Spleen (tissue), 7 donors: Measurements from ENCODE around the gene PROCA1.

Experiments used
- CTCF ChIP-seq, 11 experiments: fragments of 200-600 bp in 7 of 11; fragments of 450-650 bp in 4 of 11; sonication (generic) in 4 of 11; IDR thresholded peaks in 8 of 11; conservative IDR thresholded peaks in 3 of 11; 1 replicate in 7 of 11; 2 replicates in 4 of 11; pipeline versions ENCODE4 v1.4.0 to v1.8.0; 2016 to 2021; ENCODE audit warnings: antibody characterized with exemption in 11 of 11, inconsistent platforms in 4 of 11, mild to moderate bottlenecking in 1 of 11
- POLR2A ChIP-seq, 3 donors: fragments of 450-650 bp; IDR thresholded peaks; one replicate each; pipeline ENCODE4 v1.5.1; 2017; ENCODE audit warnings: antibody characterized with exemption in 3 of 3, mild to moderate bottlenecking in 1 of 3
- POLR2AphosphoS5 ChIP-seq, 3 donors: sonication (generic); formaldehyde crosslinking; IDR thresholded peaks; one replicate each; pipeline ENCODE4 v1.5.1; 2017; ENCODE audit warnings: antibody characterized with exemption in 3 of 3
- donor health status: DM: no; HTN: no; CAD: no; lungs with moderate emphysema.
- donor health status: DM: no; HTN: no; CAD: no.
- donor health status: DM: no; HTN: no; CAD: no.

DNA sequence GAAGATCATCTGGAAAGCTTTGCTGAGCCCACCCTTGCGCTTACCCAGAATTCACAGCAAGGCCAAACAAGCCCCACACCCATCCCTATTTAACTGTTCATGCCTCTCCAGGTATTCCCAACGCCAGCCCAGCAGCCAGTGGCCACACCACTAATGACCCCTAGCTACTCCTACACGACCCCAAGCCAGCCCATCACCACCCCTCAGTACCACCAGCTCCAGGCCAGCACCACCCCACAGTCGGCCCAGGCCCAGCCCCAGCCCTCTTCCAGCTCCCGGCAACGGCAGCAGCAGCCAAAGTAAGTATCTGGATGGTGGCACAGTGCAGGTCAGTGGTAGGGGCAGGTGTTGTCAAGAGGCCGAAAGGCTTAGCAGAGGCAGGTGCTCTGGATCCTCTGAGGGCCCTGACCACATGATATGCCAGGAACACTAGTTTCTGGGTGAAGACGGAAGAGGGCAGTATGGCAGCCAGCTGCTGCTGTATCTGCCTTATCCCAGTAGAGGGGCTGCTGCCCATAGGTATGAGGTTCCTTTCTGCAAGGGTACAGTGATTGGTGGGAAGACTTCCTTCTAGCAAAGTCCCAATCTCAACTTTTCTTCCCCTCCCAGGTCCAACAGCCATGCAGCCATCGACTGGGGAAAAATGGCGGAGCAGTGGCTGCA lies 10.7 kb downstream of the PROCA1 start:
- TF ChIP-seq CTCF (IDR thresholded peaks at IDR 0.05 in 8 of 11, conservative IDR thresholded peaks at IDR 0.05 in 3 of 11), result no peak
- no peak for TF ChIP-seq POLR2A (IDR thresholded peaks at IDR 0.05)
- TF ChIP-seq POLR2AphosphoS5 (IDR thresholded peaks at IDR 0.05), result no peak
